Endothelial cell of hepatic sinusoid (primary cell): ENCODE measurements around the gene PAIP2B.
"Not testable (repeated sequence)": the region's sequence is repeated elsewhere in the genome, so short reads cannot be mapped to it uniquely, and the experiment has no call there.

Experiments
- in situ Hi-C: cut with HindIII; loops from 2 replicates; pipeline ENCODE4 v1.10.0; 2017; ENCODE audit warnings: low sequenced_read_pairs

Gene PAIP2B

DNA sequence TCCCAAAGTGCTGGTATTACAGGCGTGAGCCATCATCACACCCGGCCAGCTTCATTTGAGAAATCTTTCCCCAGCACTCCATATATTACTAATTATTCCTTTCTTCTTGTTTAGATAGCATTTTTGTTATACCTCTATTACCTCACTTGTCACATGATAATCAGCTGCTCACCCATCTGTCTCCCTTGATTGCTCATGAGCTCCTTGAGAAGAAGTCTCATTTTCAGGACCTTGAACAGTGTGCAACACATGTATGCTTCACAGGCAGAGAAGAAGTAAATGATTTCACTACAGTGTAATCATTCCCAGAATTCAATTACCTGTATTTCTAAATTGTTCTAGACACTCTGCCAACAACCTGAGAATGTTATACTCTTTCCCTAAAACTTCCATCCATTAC is 6.2 kb downstream of the PAIP2B start:
- in situ Hi-C loops, result no loop called here

GRCh38 chr2:71216501-71216900 is 10.4 kb downstream of the PAIP2B start:
- in situ Hi-C loops, result no loop called here

DNA sequence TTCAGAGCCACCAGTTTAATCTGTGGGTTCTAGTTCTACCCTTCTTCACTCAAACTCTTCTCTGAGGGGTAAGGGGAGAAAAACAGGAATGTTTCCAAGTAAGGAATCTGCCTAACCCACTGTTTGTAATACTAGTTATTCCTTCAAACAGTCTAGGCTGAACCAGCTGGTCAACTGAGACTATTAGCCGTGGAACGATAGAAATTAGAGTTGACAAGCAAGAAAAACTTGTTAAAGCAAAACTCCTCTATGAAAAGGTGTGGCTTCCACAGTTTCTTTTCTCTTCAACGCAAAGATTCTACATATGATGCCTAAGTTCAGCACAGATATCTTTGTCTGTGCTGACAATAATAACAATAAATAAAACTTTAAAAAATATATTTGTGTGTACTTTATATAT is 11.5 kb downstream of the PAIP2B start:
- in situ Hi-C loops, result no loop called here

DNA sequence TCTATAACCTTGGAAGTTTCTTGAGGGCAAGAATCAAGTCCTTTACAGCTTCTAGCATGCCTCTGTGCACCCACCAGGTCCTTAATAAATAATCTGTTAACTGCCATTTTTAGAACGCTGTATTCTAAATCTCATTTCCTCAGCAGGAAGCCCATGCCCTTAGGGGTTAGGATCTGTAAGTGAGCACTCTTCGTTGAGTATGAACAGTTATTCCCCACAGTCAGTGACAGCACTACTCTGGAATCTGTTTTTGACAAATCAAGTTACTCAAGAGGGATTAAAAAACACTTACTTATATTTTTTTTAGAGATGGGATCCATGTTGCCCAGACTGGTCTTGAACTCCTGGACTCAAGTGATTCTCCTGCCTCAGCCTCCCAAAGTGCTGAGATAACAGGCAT is 14.6 kb downstream of the PAIP2B start:
- in situ Hi-C loops, result no loop called here

DNA sequence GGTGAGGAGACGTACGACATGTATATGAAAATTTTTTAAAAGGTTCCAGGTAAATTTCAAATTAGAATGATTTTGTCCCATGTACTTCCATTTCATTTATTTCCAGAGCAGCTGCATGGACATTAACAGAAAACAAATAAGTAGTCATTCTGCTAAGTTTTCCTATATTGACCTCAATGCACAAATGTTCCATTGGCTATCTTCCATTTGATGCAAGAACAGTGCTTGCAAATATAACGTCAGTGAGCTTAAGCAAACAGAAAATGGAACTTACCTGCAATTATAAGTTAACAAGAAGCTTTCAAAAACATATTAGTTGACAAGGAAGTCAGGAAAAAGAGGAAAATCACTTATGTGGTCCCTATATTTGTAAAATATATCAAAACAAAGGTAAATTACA is 16.6 kb downstream of the PAIP2B start:
- in situ Hi-C loops, result no loop called here

DNA sequence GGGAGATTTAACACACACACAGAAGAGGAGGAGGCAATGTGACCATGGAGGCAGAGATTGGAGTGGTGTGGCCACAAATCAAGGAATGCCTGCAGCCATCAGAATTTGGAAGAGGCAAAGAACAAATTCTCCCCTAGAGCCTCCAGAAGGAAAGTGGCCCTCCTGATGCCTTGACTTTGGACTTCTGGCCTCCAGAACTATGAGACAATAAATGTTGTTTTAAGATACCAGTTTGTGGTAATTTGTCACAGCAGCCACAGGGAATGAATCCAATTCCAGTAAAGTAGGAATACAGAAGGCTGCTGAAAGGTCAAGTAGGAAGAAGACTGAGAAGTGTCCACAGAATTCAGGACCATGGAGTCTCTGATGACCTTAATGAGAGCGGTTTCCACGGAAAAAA is 18.1 kb downstream of the PAIP2B start:
- in situ Hi-C loops, result no loop called here

DNA sequence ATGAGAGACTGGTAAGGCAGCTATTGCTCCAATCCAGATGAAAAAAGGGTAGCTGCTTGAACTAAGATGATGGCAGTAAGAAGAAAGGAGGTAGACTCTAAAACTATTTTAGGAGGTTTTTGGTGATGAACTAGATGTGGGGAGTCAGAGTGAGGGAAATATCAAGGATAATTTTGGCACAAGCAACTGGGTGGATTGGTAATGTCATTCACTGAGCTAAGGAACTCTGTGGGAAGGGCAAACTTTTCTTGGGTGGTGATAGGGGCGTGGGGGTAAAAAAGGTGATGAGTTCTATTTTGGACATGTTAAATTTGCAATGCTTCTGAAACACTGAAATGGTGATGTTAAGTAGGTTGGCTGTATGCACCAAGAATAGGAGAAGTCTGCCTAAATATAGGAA is 19.3 kb downstream of the PAIP2B start:
- in situ Hi-C loops, result no loop called here

GRCh38 chr2:71206271-71206670 is 20.6 kb downstream of the PAIP2B start:
- in situ Hi-C loops, result no loop called here

GRCh38 chr2:71191570-71191943 is 35.3 kb downstream of the PAIP2B start:
- in situ Hi-C loops, result no loop called here

- in situ Hi-C loops, result no loop called here
These were observed 36.0 kb downstream of the PAIP2B start for GRCh38 chr2:71190656-71191569.

GRCh38 chr2:71187589-71187988 is 39.3 kb downstream of the PAIP2B start:
- in situ Hi-C loops, result no loop called here

DNA sequence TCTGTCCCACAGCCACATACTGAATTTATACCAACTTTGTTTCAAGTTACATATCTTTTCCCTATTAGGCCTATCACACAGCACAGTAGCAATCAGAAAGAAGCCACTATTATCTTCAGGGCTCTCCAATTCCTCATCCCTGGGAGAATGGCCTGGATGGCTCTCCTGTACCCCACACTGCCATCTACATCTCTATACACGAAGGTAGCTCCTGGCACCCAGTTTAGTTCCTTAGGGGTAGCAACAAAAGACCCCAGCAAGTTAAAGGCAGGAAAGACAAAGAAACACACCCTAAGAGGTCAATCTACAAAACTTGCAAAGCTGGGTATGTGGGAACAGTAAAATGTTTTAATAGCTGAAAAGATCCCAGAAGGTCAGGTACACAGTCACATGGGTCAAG is 39.9 kb downstream of the PAIP2B start:
- in situ Hi-C loops, result no loop called here

DNA sequence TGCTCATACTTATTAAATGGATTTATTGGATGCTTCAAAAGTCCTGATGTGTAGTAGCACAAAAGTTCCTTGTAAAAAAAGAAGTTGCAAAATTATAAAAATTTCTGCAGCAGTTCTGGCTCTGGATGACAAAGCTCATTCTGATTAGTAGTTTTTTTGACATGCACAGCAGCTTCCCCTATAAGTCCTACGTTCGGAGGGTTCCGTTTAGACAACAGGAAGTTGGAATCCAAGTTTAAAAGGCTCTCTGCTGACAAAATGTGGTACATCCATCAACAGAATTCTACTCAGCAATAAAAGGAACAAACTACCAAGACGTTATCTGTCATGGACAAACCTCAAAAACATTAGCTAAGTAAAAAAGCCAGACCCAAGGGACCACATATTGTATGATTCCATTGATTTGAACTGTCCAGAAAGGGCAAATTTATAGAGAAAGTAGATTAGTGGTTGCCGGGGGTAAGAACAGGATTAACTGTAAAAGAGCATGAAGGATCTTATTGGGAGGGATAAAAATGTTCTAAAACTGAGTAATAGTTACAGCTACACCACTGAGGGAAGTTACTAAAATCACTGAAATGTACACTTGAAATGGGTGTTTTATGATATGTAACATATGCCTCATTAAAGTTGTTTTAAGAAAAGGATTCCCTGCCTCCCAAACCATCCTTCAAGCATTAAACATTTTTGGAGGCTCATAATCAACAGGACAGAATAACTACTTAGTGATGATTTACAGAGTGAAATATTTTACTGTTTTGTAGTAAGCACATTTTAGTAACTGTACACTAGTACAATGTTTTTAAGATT is 43.4 kb downstream of the PAIP2B start:
- in situ Hi-C loops, result not testable (repeated sequence)

DNA sequence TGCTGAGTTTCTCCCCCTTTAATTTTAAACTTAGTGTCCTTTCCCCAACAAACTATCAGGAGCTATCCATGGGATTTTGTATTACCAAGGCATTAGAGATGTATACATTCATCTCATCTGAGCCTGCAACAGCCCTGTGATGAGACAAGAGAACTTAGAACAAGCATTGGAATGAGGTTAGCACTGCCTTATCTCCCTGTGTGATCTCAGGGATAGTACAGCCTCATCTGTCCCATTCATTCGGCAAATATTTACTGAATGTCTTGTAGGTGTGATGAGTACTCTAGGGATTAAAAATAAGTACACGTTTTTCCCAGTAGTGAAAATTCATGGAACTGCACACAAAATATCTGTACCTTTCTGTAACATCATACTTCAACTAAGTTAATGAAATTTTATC is 45.6 kb downstream of the PAIP2B start:
- in situ Hi-C loops, result no loop called here

GRCh38 chr2:71178836-71179235 is 48.1 kb downstream of the PAIP2B start:
- in situ Hi-C loops, result not testable (repeated sequence)

DNA sequence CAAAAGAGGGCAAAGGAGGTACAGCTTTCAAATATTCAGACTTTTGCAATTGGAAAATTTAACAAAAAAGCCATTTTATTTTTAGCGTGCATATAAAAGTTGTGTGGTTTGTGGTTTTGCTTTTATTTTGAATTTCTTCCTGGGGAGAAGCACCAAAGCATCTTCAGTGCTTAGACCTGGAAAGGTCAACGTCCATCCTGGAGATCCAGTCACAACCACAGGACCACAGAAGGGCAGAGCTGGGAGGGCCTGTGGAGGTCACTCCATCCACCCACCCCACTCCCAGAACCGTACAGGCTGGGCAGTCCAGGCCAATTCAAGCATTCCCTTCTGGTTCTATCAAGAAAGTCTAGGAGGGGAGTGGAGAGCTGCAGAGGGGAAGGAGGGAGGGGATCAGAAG is 52.7 kb downstream of the PAIP2B start:
- in situ Hi-C loops, result no loop called here

- in situ Hi-C loops, result no loop called here
These were observed 53.8 kb downstream of the PAIP2B start for GRCh38 chr2:71173096-71173495.

DNA sequence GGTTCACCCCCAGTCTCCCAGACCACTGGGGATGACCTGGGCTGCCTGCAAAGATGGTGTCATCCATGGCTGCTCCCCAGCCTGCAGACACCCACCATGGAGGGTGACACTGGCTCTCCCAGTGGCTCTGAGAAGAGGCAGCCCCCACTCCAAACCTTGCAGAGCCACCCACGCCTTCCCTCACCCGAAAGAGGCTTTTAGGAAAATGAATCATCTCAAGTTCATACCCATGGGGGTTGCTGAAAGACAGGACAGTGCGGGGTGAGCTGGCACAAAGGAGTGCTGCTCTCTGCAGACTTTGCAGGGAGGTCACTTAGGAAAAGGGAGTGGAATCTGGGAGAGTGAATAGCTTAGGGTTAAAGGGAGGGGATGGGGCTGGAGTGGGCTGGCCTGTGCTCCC is 60.1 kb downstream of the PAIP2B start:
- in situ Hi-C loops, result no loop called here

DNA sequence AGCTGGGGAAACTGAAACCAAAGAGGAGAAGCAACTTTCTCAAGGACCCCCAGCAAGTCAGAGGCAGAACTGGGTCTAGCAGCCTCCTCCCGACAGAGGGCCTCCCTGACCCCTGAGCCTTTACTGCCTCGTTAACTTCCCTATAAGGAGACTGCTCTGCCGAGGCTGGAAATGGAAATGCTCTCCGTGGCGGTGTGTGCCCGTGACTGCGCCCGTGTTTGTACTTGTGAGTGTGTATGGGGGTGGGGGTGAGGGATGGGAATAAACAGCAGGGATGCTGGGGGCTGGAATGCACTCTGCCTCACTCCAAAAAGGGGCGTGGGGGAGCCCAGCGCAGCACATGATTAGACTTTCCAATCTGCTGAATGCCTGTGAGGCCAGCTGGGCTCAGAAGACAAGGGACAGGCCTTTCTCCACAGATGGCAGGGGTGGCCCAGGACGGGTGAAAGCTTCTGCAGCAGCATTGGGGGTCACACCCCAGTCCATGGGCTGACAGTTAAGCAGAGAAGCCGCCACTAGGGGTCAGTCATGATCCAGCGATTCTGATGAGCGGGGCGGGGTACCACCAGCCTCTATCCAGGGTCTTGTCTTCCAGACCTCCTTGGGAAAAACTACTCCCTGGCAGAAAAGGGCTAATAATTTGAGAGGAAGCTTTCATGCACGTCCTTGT is 69.6 kb downstream of the PAIP2B start:
- in situ Hi-C loops, result no loop called here

- in situ Hi-C loops, result no loop called here
These were observed 70.3 kb downstream of the PAIP2B start for GRCh38 chr2:71156573-71156972.

GRCh38 chr2:71155846-71156245 is 71.1 kb downstream of the PAIP2B start:
- in situ Hi-C loops, result no loop called here

DNA sequence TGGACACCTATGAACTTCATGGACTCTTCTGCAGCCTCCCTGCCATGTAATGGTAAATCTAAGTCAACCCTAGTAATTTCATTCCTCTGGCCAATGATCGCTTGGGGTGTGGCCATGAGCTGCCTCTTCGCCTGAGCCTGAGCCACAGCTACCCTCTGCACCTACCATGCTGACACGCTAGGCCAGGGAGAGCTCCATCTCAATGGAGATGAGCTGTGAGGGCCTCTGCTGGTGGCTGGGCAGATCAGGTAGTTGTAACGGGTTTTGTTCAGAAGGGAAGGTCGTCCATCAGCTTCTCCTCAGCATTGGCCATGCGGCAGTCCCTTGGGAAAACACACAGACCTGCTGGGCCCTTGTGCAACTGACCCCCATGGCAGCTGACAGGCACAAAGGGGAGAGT is 72.1 kb downstream of the PAIP2B start:
- in situ Hi-C loops, result no loop called here
